T-cell (primary cell): ENCODE data around the gene HIP1. TPM values are rescaled to one million over a fixed set of nuclear protein-coding genes. Genes with fewer than 3 reads are reported as not detected.
"Not testable (repeated sequence)": the region's sequence is repeated elsewhere in the genome, so short reads cannot be mapped to it uniquely, and the experiment has no call there.

Experiments
- ATAC-seq, 4 experiments: fragments of 200-7000 bp in 3 of 4; fragments of 150-1000 bp in 1 of 4; cut with Tn5 transposase; replicated peaks in 1 of 4; 1 replicate in 3 of 4; 2 replicates in 1 of 4; pipeline ENCODE4 v1.10.0; 2021; ENCODE audit warnings: moderate library complexity in 3 of 4, mild to moderate bottlenecking in 2 of 4, moderate number of reproducible peaks in 1 of 4
- CTCF ChIA-PET, 2 donors: fragments of 300-600 bp; sonication (Branson Sonifier 250); formaldehyde crosslinking; loops; one replicate each; lab custom pipeline; 2022; ENCODE audit warnings: antibody characterized with exemption in 2 of 2; lab: Charles Lee
- POLR2A ChIA-PET, 2 donors: fragments of 300-600 bp; sonication (Branson Sonifier 250); formaldehyde crosslinking; loops; one replicate each; lab custom pipeline; 2022; ENCODE audit warnings: antibody characterized with exemption in 2 of 2; lab: Charles Lee
- DNase-seq, 35 experiments: peaks; one replicate each; pipeline versions ENCODE4 v3.0.0 to v3.0.0-alpha.2; 2013 to 2023
- H3K27ac ChIP-seq: one replicate; pipeline ENCODE4 v1.5.1; 2013; ENCODE audit warnings: low read length
- H3K27me3 ChIP-seq, 2 experiments: replicated peaks in 1 of 2; 1 replicate in 1 of 2; 2 replicates in 1 of 2; pipeline versions ENCODE4 v1.6.1 to v1.7.0; 2013; ENCODE audit warnings: low read length in 1 of 2, mixed read lengths in 1 of 2; ENCODE audit not compliant: control insufficient read depth in 2 of 2, insufficient read depth in 2 of 2; ENCODE audit errors: extremely low read depth in 1 of 2
- H3K36me3 ChIP-seq, 2 donors: 1 replicate in 1 of 2; 2 replicates in 1 of 2; pipeline versions ENCODE4 v1.6.1 to v1.7.0; 2013; ENCODE audit warnings: low read length in 1 of 2; ENCODE audit not compliant: control insufficient read depth in 2 of 2, insufficient read depth in 1 of 2; ENCODE audit errors: extremely low read depth in 1 of 2
- H3K4me1 ChIP-seq, 2 experiments: 1 replicate in 1 of 2; 2 replicates in 1 of 2; pipeline versions ENCODE4 v1.6.1 to v1.7.0; 2013; ENCODE audit warnings: low read length in 2 of 2, mixed read lengths in 1 of 2; ENCODE audit not compliant: insufficient read depth in 2 of 2, control insufficient read depth in 1 of 2; ENCODE audit errors: extremely low read depth in 1 of 2
- H3K4me3 ChIP-seq, 2 donors: 1 replicate in 1 of 2; 2 replicates in 1 of 2; pipeline versions ENCODE4 v1.5.1 to v1.7.0; 2013; ENCODE audit warnings: mild to moderate bottlenecking in 2 of 2, low read length in 1 of 2, moderate library complexity in 1 of 2; ENCODE audit not compliant: control insufficient read depth in 1 of 2; ENCODE audit errors: extremely low read depth in 1 of 2
- H3K9me3 ChIP-seq: 2 replicates; pipeline ENCODE4 v1.7.0; 2013
- H3K27ac Mint-ChIP-seq, 2 donors: one replicate each; pipeline ENCODE4 v1.8.0; 2020 to 2021; ENCODE audit warnings: mild to moderate bottlenecking in 2 of 2, mixed read lengths in 2 of 2
- H3K27me3 Mint-ChIP-seq, 2 donors: one replicate each; pipeline ENCODE4 v1.8.0; 2021 to 2022; ENCODE audit warnings: mixed read lengths in 2 of 2
- H3K36me3 Mint-ChIP-seq: one replicate; pipeline ENCODE4 v1.8.0; 2021; ENCODE audit warnings: mixed read lengths
- H3K4me1 Mint-ChIP-seq, 3 donors: one replicate each; pipeline ENCODE4 v1.8.0; 2020 to 2022; ENCODE audit warnings: mixed read lengths in 3 of 3, mild to moderate bottlenecking in 1 of 3
- H3K4me3 Mint-ChIP-seq, 3 donors: one replicate each; pipeline ENCODE4 v1.8.0; 2020 to 2022; ENCODE audit warnings: mild to moderate bottlenecking in 3 of 3, mixed read lengths in 3 of 3, moderate library complexity in 3 of 3
- H3K9me3 Mint-ChIP-seq, 3 donors: one replicate each; pipeline ENCODE4 v1.8.0; 2020 to 2022; ENCODE audit warnings: mixed read lengths in 3 of 3
- WGBS: methylation state at CpG from one replicate; pipeline ENCODE4 v1.1.5; 2013; ENCODE audit warnings: missing lambda C conversion rate; ENCODE audit not compliant: insufficient coverage; 5-methylcytosine and 5-hydroxymethylcytosine counted together
- total RNA-seq, 35 experiments: library from RNA in 6 of 35; stranded (reverse) in 6 of 35; fragments of 120-200 nt in 1 of 35; gene quantifications; one replicate each; pipeline versions ENCODE4 v1.2.1 to v1.2.4 and lab custom pipeline; 2013 to 2026

HIP1 gene
- total RNA-seq, 5 donors from 2014 or later (not counting 1 experiment from before 2014, with no cell fraction given), result 3.2 to 8.4 (median 3.6) TPM

- CTCF ChIA-PET, result no interaction called here
- no peak for DNase-seq
- H3K27me3 Mint-ChIP-seq, result peaks cover 0 to 3% of the 10 kb centered on the region in 2 donors
- WGBS, result 100% methylated on average over 1 of the region's 4 CpGs
- POLR2A ChIA-PET, result no interaction called here
- no peaks in the 10 kb centered on the region for H3K36me3 Mint-ChIP-seq
- Histone ChIP-seq H3K27me3 (no peaks in the 10 kb centered on the region), H3K36me3 (no peaks in the 10 kb centered on the region), H3K9me3 (no peaks in the 10 kb centered on the region), H3K4me1 (no peaks in the 10 kb centered on the region), H3K27ac (no peak overlapping the region), H3K4me3 (no peak overlapping the region)
- no peak for ATAC-seq
- no peak overlapping the region for H3K4me3 Mint-ChIP-seq
- no peaks in the 10 kb centered on the region for H3K4me1 Mint-ChIP-seq
- no peak overlapping the region for H3K27ac Mint-ChIP-seq
- H3K9me3 Mint-ChIP-seq, result no peaks in the 10 kb centered on the region
These were observed 42.3 kb downstream of the HIP1 start for GRCh38 chr7:75696263-75697037.

GRCh38 chr7:75694638-75695399 is 43.9 kb downstream of the HIP1 start:
- no peak for DNase-seq
- Mint-ChIP-seq H3K36me3 (no peaks in the 10 kb centered on the region), H3K27me3 (peaks cover 0 to 3% of the 10 kb centered on the region in 2 donors), H3K9me3 (no peaks in the 10 kb centered on the region), H3K27ac (no peak overlapping the region), H3K4me1 (peaks cover 0 to 2% (median 0%) of the 10 kb centered on the region in 3 donors), H3K4me3 (no peak overlapping the region)
- WGBS, result 100% methylated on average over 1 of the region's 6 CpGs
- no peaks in the 10 kb centered on the region for H3K36me3 ChIP-seq
- no peaks in the 10 kb centered on the region for H3K9me3 ChIP-seq
- no peak overlapping the region for H3K27ac ChIP-seq
- peaks cover 0 to 3% of the 10 kb centered on the region in 2 experiments for H3K27me3 ChIP-seq
- CTCF ChIA-PET, result no interaction called here
- POLR2A ChIA-PET, result interaction anchor here in 1 of 2 donors (0.5 to 0.6 kb wide), 2 partner anchors 9 to 34 kb away, joined by 3 to 4 read pairs; no protein-coding TSS in a partner anchor
- peaks cover 0 to 1% of the 10 kb centered on the region in 2 experiments for H3K4me1 ChIP-seq
- no peak for ATAC-seq
- no peak overlapping the region for H3K4me3 ChIP-seq

- H3K36me3 ChIP-seq, H3K27ac ChIP-seq, POLR2A ChIA-PET, H3K4me3 ChIP-seq, ATAC-seq, H3K4me1 Mint-ChIP-seq, H3K9me3 Mint-ChIP-seq, DNase-seq, H3K4me3 Mint-ChIP-seq, H3K27me3 Mint-ChIP-seq, H3K27me3 ChIP-seq, H3K36me3 Mint-ChIP-seq, H3K27ac Mint-ChIP-seq, H3K9me3 ChIP-seq, CTCF ChIA-PET, H3K4me1 ChIP-seq: not testable (repeated sequence)
- WGBS, result no CpG with 5 or more reads among the region's 6 CpGs
These were observed 45.1 kb downstream of the HIP1 start for GRCh38 chr7:75693668-75694067.

GRCh38 chr7:75691793-75692543 is 46.8 kb downstream of the HIP1 start:
- H3K4me3 Mint-ChIP-seq, result no peak overlapping the region
- POLR2A ChIA-PET, result no interaction called here
- WGBS, result no CpG with 5 or more reads among the region's 4 CpGs
- no peaks in the 10 kb centered on the region for H3K9me3 Mint-ChIP-seq
- Histone ChIP-seq H3K27me3 (peaks cover 0 to 17% of the 10 kb centered on the region in 2 experiments), H3K4me1 (peaks cover 0 to 2% of the 10 kb centered on the region in 2 experiments), H3K36me3 (no peaks in the 10 kb centered on the region), H3K9me3 (no peaks in the 10 kb centered on the region), H3K4me3 (no peak overlapping the region), H3K27ac (no peak overlapping the region)
- CTCF ChIA-PET, result interaction anchor here in 1 of 2 donors (0.7 kb wide), 1 partner anchor 35 kb away, joined by 3 read pairs; no protein-coding TSS in a partner anchor
- H3K4me1 Mint-ChIP-seq, result peaks cover 0 to 5% (median 0%) of the 10 kb centered on the region in 3 donors
- H3K27me3 Mint-ChIP-seq, result peaks cover 6 to 12% of the 10 kb centered on the region in 2 donors
- H3K27ac Mint-ChIP-seq, result no peak overlapping the region
- no peak for DNase-seq
- ATAC-seq, result no peak
- H3K36me3 Mint-ChIP-seq, result no peaks in the 10 kb centered on the region

GRCh38 chr7:75690121-75690523 is 48.6 kb downstream of the HIP1 start:
- 83% methylated on average over 2 of the region's 5 CpGs for WGBS
- peaks cover 0 to 5% (median 0%) of the 10 kb centered on the region in 3 donors for H3K4me1 Mint-ChIP-seq
- CTCF ChIA-PET, result no interaction called here
- ATAC-seq, result no peak
- peaks cover 0 to 17% of the 10 kb centered on the region in 2 experiments for H3K27me3 ChIP-seq
- POLR2A ChIA-PET, result no interaction called here
- H3K4me3 ChIP-seq, result no peak overlapping the region
- no peak overlapping the region for H3K4me3 Mint-ChIP-seq
- H3K27me3 Mint-ChIP-seq, result peaks cover 6 to 9% of the 10 kb centered on the region in 2 donors
- no peak for DNase-seq
- H3K9me3 ChIP-seq, result no peaks in the 10 kb centered on the region
- H3K27ac Mint-ChIP-seq, result no peak overlapping the region
- no peak overlapping the region for H3K27ac ChIP-seq
- H3K9me3 Mint-ChIP-seq, result no peaks in the 10 kb centered on the region
- no peaks in the 10 kb centered on the region for H3K36me3 ChIP-seq
- H3K36me3 Mint-ChIP-seq, result no peaks in the 10 kb centered on the region
- peaks cover 0 to 2% of the 10 kb centered on the region in 2 experiments for H3K4me1 ChIP-seq
